ELF-1 (cell line): Measurements from ENCODE around the gene FGD2.
"Not testable (repeated sequence)": the region's sequence is repeated elsewhere in the genome, so short reads cannot be mapped to it uniquely, and the experiment has no call there.

Experiments used
- DNase-seq: peaks from one replicate; pipeline ENCODE4 v3.0.0-alpha.2; 2016; ENCODE audit warnings: low read depth, low spot score

Gene FGD2

DNA sequence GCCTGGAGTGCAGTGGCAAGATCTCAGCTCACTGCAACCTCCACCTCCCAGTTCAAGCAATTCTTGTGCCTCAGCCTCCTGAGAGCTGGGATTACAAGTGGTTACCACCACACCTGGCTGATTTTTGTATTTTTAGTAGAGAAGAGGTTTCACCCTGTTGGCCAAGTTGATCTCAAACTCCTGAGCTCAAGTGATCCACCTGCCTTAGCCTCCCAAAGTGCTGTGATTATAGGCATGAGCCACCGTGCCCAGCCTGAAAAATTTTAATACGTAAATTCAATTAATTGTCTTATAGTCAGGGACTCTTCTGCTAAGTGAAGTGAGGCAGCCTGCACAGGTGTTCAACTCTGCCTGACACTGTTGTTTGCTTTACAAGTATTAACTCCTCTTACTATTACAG, 15.1 kb upstream of the FGD2 start:
- DNase-seq: not testable (repeated sequence)

- no peak for DNase-seq
Observed at GRCh38 chr6:36997811-36998722, 7.4 kb upstream of the FGD2 start.

- DNase-seq: no peak
Observed at GRCh38 chr6:36998723-36999038, 6.8 kb upstream of the FGD2 start.

GRCh38 chr6:36999061-36999750, 6.2 kb upstream of the FGD2 start:
- DNase-seq: no peak

- DNase-seq: no peak
Observed at GRCh38 chr6:36999751-37000125, 5.7 kb upstream of the FGD2 start.

GRCh38 chr6:37004044-37004980, 1.1 kb upstream of the FGD2 start:
- no peak for DNase-seq

- DNase-seq: no peak
Observed at GRCh38 chr6:37005827-37006567, 542 bp downstream of the FGD2 start.

DNA sequence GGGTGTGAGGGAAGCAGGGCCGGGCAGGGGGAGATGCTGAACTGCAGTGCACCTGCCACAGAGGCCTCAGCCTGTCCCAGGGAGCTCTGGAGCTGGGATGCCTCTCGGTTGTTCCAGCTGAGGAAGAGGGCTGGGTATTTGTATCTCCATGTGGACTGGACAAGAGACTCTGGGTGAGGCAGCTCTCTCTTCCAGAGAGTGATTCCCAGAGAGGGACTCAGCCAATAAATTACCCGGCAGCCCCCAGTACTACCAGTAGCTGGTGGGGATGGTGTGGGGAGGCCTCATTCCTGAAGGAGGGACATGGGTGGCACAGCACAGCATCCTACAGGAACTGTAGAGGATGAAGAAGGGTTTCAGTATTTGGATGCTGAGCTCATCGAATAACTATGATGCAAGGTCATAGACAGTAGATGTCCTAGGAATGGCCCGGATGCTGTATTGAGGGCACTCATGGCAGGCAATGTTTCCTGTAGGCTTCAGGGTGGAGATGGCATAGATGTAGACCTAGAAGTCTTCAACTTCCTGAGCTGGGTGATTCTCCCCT, 1.4 kb downstream of the FGD2 start:
- no peak for DNase-seq

- no peak for DNase-seq
Observed at GRCh38 chr6:37007340-37008043, 2.0 kb downstream of the FGD2 start.

GRCh38 chr6:37008484-37009465, 3.3 kb downstream of the FGD2 start:
- DNase-seq: no peak

- DNase-seq: no peak
Observed at GRCh38 chr6:37010402-37010892, 5.0 kb downstream of the FGD2 start.

DNA sequence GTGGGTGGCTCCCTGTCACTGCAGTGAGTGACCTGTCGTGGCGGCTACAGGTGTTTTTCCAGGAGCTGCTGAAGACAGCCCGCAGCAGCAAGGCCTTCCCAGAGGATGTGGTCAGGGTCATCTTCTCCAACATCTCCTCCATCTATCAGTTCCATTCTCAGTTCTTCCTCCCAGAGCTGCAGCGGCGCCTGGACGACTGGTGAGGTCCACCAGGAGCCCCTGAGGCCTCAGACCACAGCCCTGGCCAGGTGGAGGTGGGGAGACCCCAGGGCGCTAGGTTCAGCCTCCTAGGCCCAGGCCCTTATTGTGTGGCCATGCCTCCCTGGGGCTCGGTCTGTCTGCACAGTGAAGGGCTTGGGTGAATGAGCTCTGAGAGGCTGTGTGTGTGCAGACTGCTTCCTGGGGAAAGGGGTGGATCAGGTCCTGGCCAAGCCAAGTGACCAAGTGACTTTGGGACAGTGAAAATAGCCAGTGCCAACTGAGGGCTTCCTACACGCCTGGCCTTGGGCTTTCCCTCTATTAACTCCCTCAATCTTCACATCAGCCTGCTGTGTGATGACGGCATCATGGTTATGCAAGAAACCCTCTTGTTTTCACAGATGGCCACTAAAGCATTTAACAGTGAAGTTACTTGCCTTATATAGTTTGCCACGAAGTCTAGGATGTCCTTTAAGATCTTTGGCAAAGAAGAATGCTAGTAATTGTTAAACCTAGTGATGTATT, 6.4 kb downstream of the FGD2 start:
- no peak for DNase-seq

GRCh38 chr6:37013516-37014491, 8.3 kb downstream of the FGD2 start:
- no peak for DNase-seq

DNA sequence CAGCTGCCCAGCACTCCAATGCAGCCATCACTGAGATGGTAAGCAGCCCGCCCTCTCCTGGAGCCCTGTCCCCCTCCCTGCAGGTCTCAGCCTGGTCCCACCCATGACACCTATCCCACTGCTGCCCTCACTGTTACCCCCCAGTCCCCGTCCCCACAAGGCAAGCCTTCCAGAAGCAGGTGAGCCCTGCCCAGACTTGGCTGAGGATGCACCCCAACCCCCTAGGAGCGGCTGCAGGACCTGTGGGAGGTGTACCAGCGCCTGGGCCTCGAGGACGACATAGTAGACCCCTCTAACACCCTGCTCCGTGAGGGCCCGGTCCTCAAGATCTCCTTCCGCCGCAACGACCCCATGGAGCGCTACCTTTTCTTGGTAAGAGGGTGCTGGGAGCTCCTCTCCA, 9.2 kb downstream of the FGD2 start:
- no peak for DNase-seq

- DNase-seq: no peak
Observed at GRCh38 chr6:37015532-37015931, 10.1 kb downstream of the FGD2 start.

- no peak for DNase-seq
Observed at GRCh38 chr6:37016995-37017394, 11.5 kb downstream of the FGD2 start.

GRCh38 chr6:37017606-37018197, 12.2 kb downstream of the FGD2 start:
- no peak for DNase-seq
